IPS-20b (cell line): ENCODE measurements around the gene MACROD2.

Source experiments
- H3K27ac ChIP-seq: one replicate; pipeline ENCODE4 v1.5.1; 2013; ENCODE audit warnings: low read length
- H3K27me3 ChIP-seq: 2 replicates; pipeline ENCODE4 v1.6.1; 2013; ENCODE audit warnings: mild to moderate bottlenecking, low read length, inconsistent platforms; ENCODE audit not compliant: insufficient read depth
- H3K36me3 ChIP-seq: 2 replicates; pipeline ENCODE4 v1.6.1; 2013; ENCODE audit warnings: low read depth, mild to moderate bottlenecking, inconsistent platforms, low read length, moderate library complexity; ENCODE audit not compliant: insufficient read depth
- H3K4me1 ChIP-seq: 2 replicates; pipeline ENCODE4 v1.6.1; 2013; ENCODE audit warnings: mild to moderate bottlenecking, control low read depth, inconsistent platforms, low read length, moderate library complexity; ENCODE audit not compliant: insufficient read depth
- H3K4me3 ChIP-seq: 2 replicates; pipeline ENCODE4 v1.5.1; 2013; ENCODE audit warnings: mild to moderate bottlenecking, low read length, inconsistent platforms
- H3K9ac ChIP-seq: 2 replicates; pipeline ENCODE4 v1.6.1; 2013; ENCODE audit warnings: low read depth, mild to moderate bottlenecking, inconsistent platforms, low read length, moderate library complexity
- H3K9me3 ChIP-seq: 2 replicates; pipeline ENCODE4 v1.6.1; 2013; ENCODE audit warnings: mild to moderate bottlenecking, low read depth, low read length, inconsistent platforms; ENCODE audit not compliant: insufficient read depth

The MACROD2 gene

DNA sequence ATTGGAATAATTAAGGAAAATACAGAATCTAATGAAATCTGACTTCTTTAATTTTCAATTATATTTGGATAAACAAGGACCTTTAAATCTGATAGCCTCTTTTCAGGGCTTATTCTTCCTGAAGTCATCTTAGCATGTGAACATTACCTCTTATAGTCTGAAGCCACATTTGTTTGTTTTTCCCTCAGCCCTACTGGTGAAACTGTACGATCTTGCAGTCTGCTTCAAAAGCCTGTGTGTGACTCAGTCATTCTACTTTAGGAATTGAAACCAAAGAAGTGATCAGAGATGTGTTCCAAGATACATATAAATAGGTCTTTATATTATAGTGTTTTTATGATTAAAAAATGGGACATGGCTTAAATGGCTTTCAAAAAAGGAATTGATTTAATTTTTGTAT, 67.5 kb downstream of the MACROD2 start:
- H3K9me3 ChIP-seq, result no peaks in the 10 kb centered on the region
- no peak overlapping the region for H3K4me3 ChIP-seq
- no peak overlapping the region for H3K27ac ChIP-seq
- H3K27me3 ChIP-seq, result no peaks in the 10 kb centered on the region
- no peak overlapping the region for H3K9ac ChIP-seq
- H3K36me3 ChIP-seq, result no peaks in the 10 kb centered on the region
- peaks cover 7% of the 10 kb centered on the region; the same call in 1 of the 2 replicates for H3K4me1 ChIP-seq

DNA sequence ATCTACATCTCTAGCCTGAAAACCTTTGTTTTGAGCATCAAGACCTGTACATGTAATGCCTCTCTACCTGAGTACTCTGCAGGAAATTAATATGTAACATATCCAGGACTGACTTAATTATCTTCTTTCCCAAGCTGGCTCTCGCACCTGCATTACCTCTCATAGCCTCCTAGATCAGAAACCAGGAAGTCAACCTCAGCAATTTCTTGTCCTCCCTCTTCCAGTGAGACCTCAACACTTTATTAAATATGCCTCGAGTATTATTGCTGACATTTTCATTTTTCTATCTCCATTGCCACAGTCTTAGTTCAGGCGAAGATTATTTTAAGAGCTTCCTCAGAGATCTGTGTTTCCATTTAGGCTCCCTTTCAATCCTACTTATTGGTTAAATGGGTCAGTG, 69.0 kb downstream of the MACROD2 start:
- Histone ChIP-seq H3K9ac (no peak overlapping the region), H3K27me3 (no peaks in the 10 kb centered on the region), H3K4me1 (peaks cover 7% of the 10 kb centered on the region; the same call in 1 of the 2 replicates), H3K9me3 (no peaks in the 10 kb centered on the region), H3K27ac (no peak overlapping the region), H3K36me3 (no peaks in the 10 kb centered on the region), H3K4me3 (no peak overlapping the region)

DNA sequence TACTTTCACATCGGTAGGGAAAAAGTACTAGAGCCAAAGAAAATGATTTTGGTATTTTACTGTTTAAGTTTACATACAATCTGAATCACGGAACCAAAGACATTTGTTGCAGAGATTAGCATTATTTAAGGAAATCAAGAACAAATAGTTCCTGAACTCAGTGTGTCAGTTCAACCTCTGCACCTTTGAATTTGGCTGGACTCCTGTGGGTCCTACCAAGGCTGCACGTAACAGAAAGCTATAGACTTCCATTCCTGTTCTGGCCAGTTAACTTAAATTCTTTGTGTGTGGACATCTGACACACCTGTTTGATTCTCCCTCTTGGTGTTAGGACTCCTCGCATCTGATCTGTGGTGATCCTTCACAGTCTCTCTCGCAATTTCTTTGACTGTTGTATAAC, 69.6 kb downstream of the MACROD2 start:
- Histone ChIP-seq H3K27ac (no peak overlapping the region), H3K9me3 (no peaks in the 10 kb centered on the region), H3K4me3 (no peak overlapping the region)

DNA sequence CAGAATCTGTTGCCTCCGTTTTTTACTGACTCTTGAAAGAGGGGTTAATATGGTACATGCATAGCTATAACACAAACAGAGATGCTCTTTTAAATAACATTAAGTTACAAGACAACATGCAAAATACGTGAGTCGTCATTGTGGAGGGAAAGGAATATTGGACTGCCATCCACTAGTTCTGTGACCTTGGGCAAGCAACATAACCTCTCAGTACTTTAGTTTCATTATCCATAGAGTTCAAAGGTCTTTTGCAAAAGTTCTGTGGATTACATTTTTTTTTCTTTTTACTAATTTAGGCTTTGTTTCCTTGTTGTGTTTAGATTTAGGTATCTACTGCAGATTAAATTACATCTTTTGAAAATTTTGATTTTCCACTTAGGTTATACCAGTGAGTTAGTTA, 70.5 kb downstream of the MACROD2 start:
- peaks cover 7% of the 10 kb centered on the region; the same call in 1 of the 2 replicates for H3K4me1 ChIP-seq
- no peak overlapping the region for H3K9ac ChIP-seq
- H3K27me3 ChIP-seq, result no peaks in the 10 kb centered on the region
- H3K9me3 ChIP-seq, result no peaks in the 10 kb centered on the region
- H3K36me3 ChIP-seq, result no peaks in the 10 kb centered on the region
- no peak overlapping the region for H3K4me3 ChIP-seq
- no peak overlapping the region for H3K27ac ChIP-seq

More for the DNA sequence above, 69.6 kb downstream of the MACROD2 start:
- no peaks in the 10 kb centered on the region for H3K36me3 ChIP-seq
- H3K27me3 ChIP-seq, result no peaks in the 10 kb centered on the region
- H3K9ac ChIP-seq, result no peak overlapping the region
- H3K4me1 ChIP-seq, result peaks cover 7% of the 10 kb centered on the region; the same call in 1 of the 2 replicates

DNA sequence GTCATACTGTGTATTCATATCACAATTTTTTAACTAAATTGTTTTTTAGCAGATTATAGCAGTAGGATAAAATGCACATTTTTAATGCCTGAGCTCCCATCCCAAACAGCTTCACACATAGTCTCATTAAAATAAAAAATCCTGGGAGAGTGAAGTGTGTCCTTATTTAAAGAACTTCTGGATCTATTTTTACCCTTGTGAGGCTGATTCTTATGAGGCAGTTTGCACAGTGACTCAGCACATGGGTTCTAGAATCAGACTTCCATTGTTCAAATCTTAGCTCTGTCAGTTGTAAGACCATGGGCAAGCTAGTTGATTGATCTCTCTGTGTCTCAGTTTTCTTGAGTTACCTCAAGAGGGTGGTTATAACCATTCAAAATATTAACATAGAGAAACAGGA, 72.3 kb downstream of the MACROD2 start:
- no peak overlapping the region for H3K4me3 ChIP-seq
- H3K9me3 ChIP-seq, result no peaks in the 10 kb centered on the region
- H3K27ac ChIP-seq, result no peak overlapping the region

DNA sequence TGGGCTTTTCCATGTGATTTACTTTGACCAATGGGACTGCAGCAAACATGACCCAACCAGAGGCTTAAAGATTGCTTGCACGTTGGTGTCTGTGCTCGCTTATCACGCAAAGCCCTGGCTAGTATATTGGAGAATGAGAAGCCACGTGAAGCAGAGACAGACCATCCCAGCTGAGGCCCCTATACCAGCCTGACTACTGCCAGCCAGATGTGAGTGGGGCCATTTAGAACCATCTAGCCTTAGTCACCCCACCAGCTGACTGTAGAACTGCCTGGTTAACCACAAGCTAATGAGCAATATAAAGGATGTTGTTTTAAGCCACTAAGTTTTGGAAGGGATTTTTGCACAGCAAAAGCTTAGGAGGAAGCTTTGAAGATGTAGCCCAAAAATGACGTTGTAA, 74.5 kb downstream of the MACROD2 start:
- no peaks in the 10 kb centered on the region for H3K9me3 ChIP-seq
- H3K36me3 ChIP-seq, result no peaks in the 10 kb centered on the region
- H3K27ac ChIP-seq, result no peak overlapping the region
- no peak overlapping the region for H3K4me3 ChIP-seq
- H3K9ac ChIP-seq, result no peak overlapping the region
- no peaks in the 10 kb centered on the region for H3K4me1 ChIP-seq
- H3K27me3 ChIP-seq, result no peaks in the 10 kb centered on the region

More for the DNA sequence above, 72.3 kb downstream of the MACROD2 start:
- Histone ChIP-seq H3K27me3 (no peaks in the 10 kb centered on the region), H3K4me1 (no peaks in the 10 kb centered on the region), H3K36me3 (no peaks in the 10 kb centered on the region), H3K9ac (no peak overlapping the region)

DNA sequence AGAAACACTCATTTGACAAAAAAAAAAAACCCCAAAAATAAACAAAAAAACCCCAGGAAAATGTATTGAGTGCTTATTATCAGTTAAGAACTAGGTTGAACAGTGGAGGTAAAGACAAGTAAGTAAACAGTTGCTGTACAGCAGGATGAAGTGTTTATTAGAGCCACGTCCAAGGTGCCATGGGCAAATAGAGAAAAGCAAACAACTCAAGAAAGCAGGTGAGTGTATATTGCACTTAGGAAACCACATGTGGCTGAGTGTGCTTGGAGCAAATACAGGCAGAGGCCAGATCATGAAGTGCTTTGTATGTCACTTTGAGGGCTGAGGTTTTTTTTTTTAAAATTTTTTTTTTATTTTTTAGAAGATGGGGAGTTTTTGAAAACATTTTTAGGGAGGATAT, 98.3 kb downstream of the MACROD2 start:
- Histone ChIP-seq H3K9ac (no peak overlapping the region), H3K27me3 (no peaks in the 10 kb centered on the region), H3K27ac (no peak overlapping the region), H3K9me3 (no peaks in the 10 kb centered on the region), H3K4me1 (no peaks in the 10 kb centered on the region; the same call in 1 of the 2 replicates), H3K4me3 (no peak overlapping the region), H3K36me3 (no peaks in the 10 kb centered on the region)

DNA sequence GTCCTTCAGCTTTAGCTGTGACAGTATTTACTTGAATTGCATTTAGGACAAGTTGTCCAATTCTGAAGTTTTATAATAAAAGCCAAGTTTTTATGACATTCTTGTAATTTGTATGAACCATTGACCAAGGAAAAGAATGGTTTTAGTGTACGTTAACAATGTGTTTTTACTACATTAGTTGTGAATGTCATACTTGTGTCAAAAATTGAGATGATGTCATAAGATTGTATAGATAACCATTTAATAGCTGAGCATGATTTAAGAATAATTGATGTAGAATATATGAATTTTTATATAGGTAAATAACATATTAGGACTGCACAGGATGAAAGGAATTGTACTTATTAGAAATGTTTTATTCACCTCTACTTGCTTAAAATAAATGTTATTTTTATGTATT, 102.9 kb downstream of the MACROD2 start:
- H3K27ac ChIP-seq, result no peak overlapping the region
- H3K9me3 ChIP-seq, result no peaks in the 10 kb centered on the region

DNA sequence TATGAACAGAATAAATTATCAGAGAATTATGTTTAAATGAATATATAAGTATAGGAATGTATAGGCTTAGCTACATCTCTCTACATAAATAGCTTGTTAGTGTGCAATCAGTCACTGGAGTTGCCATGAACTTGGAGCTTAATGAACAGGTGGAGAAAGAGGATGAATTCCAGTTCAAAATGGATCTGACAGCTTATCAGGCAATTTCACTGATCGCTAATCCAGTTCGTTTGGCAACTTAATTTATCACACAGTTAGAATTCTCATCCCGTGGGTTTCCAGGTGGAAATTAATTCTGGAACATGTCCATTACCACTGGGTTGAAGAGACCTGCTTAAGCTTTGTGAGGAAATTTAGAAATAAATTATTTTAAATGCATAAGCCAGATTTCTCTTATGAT, 118.1 kb downstream of the MACROD2 start:
- Histone ChIP-seq H3K4me1 (no peaks in the 10 kb centered on the region), H3K27me3 (no peaks in the 10 kb centered on the region), H3K4me3 (no peak overlapping the region), H3K36me3 (no peaks in the 10 kb centered on the region), H3K9me3 (peaks cover 15% of the 10 kb centered on the region; the same call in 1 of the 2 replicates), H3K9ac (no peak overlapping the region), H3K27ac (no peak overlapping the region)

More for the DNA sequence above, 102.9 kb downstream of the MACROD2 start:
- no peak overlapping the region for H3K9ac ChIP-seq
- H3K27me3 ChIP-seq, result no peaks in the 10 kb centered on the region
- H3K36me3 ChIP-seq, result no peaks in the 10 kb centered on the region
- no peak overlapping the region for H3K4me3 ChIP-seq
- no peaks in the 10 kb centered on the region for H3K4me1 ChIP-seq

DNA sequence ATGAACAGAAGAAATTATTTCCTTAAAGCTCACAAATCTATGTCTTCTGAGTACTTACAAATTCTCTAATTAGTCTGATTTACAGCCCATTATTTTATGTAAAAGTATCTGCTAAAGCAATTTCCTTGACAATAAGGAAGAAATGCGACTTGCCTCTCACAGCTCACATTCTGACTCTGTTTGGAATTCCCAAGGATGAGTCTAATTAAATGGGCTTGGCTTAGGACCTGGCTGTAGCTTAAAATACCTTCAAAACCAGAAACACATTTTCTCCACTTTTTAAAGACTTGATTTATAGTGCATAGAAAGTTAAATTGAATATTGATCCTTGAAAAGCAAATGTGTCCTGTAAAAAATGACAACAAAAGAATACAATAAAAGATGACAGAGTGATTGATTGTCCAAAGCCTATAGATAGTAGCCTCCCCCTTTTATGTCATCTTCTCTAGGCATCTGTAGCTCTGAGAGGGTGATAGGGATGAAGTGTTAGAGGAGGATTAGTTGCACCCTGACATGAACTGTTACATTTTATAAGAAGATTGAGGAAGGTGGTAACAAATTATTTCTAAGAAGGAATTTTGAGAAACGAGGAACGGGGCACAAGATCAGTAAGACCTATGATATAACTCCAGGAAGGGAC, 118.9 kb downstream of the MACROD2 start:
- H3K27ac ChIP-seq, result no peak overlapping the region
- H3K9me3 ChIP-seq, result peaks cover 15% of the 10 kb centered on the region; the same call in 1 of the 2 replicates
- no peaks in the 10 kb centered on the region for H3K36me3 ChIP-seq

DNA sequence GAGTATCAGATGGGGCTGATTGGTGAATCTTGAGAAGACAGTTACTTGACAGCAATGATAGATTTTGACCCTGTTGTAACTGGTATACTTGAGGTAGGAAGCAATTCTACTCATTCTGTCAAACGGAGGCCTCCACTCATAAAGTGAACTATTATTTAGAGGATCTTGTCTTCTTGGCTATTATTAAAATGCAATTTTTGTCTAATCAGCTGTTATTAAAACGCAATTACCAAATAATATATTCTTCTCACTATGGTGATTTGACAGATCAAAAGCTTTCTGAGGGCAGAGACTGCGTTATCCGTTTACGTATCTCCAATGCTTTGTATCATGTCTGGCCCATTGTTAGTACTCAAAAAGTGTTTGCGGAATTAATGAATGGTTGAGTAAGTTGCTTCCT, 120.7 kb downstream of the MACROD2 start:
- no peaks in the 10 kb centered on the region for H3K27me3 ChIP-seq
- no peak overlapping the region for H3K9ac ChIP-seq
- H3K4me3 ChIP-seq, result no peak overlapping the region
- no peaks in the 10 kb centered on the region for H3K36me3 ChIP-seq
- H3K4me1 ChIP-seq, result no peaks in the 10 kb centered on the region
- no peaks in the 10 kb centered on the region for H3K9me3 ChIP-seq
- H3K27ac ChIP-seq, result no peak overlapping the region

More for the DNA sequence above, 118.9 kb downstream of the MACROD2 start:
- Histone ChIP-seq H3K27me3 (no peaks in the 10 kb centered on the region), H3K4me3 (no peak overlapping the region), H3K4me1 (no peaks in the 10 kb centered on the region), H3K9ac (no peak overlapping the region)

DNA sequence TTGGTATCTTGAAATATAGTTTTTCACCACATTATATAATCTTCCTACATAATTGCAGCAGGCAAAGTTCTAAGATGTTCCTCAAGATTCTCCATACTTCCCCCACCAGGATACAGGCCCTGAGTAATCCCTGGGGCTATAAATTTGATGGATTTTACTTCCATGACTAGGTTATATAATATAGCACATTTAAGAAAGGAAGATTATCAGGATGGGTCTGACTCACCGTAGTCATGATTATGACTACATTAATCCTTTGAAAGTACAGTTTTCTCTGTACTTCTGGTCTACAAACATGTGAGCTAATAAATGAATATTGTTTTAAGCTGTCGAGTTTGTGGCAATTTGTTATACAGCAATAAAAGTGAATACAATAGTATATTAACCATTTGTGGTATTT, 122.5 kb downstream of the MACROD2 start:
- H3K27ac ChIP-seq, result no peak overlapping the region
- no peak overlapping the region for H3K4me3 ChIP-seq
- H3K9me3 ChIP-seq, result no peaks in the 10 kb centered on the region
- H3K36me3 ChIP-seq, result no peaks in the 10 kb centered on the region
- H3K9ac ChIP-seq, result no peak overlapping the region
- H3K4me1 ChIP-seq, result no peaks in the 10 kb centered on the region
- H3K27me3 ChIP-seq, result no peaks in the 10 kb centered on the region
